ENCODE data around the gene CALML4.
A peak's percentile ranks its signal among the peaks of the same experiment; 100 is the strongest.

Gene CALML4

GRCh38 chr15:68204776-68205557 lies at the start of gene CALML4:
TSS of gene CALML4 (minus strand) at chr15:68205332. CDS start at chr15:68205247, 85 bp downstream.
- TF ChIP-seq CTCF (IDR thresholded peaks at IDR 0.05; ENCODE audit: control extremely low read depth, extremely low read depth, low read depth, missing control alignments): no peak
- CTCF ChIA-PET: interaction anchor here (1.8 kb wide), 1 partner anchor 8 kb away, joined by 5 read pairs; no protein-coding TSS in a partner anchor
- DNase-seq (ENCODE audit: extremely low spot score): no peak
- POLR2A ChIA-PET: no interaction called here

DNA sequence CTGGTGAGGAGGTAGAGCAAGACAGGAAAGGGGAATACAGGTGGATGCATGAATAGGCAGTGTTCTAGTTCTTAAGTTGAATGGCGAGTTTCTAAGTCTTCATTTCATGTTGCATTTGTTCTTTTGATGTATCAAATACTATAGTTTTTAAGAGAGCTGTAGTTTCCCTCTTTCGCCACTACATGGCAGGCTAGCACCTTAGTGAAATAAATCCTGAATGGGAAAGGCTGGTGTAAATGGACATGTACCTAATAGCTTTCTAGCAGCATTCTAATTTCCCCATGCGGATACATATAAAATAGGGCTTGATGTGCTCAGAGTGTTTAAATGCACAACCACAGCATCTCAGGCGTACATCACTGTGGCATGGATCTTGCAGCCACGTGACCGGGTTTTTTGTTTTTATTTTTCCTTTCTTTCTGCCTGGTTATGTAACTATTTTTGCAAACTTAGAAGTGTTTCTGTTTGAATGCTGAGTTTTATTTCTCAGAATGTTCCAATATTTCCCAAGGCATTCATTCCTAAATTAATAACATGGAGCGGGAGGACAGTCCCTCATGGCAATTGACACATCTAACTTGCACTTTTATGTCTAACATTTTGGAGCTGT lies 47.9 kb upstream of the CALML4 start:
- DNase-seq (ENCODE audit: extremely low spot score): peak; percentile 68
- TF ChIP-seq CTCF (IDR thresholded peaks at IDR 0.05; ENCODE audit: control extremely low read depth, extremely low read depth, low read depth, missing control alignments): peak; percentile 80

DNA sequence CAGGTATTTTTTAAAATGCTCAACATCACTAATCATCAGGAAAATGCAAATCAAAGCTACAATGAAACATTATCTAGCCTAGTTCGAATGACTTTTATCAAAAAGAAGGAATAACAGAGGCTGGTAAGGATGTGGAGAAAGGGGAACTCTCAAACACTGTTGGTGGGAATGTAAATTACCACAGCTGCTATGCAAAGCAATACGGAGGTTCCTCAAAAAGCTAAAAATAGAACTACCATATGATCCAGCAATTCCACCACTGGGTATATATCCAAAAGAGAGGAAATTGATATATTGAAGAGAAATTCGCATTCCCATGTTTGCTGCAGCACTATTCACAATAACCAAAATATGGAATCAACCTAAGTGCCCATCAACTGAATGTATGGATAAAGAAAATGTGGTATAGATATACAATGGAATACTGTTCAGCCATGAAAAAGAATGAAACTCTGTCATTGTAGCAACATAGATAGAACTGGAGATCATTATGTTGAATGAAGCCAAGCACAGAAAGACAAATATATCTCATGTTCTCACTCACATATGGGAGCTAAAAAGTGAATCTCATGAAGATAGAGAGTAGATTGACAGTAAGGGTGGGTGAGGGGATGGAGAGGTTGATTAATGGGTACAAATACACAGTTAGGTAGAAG lies 44.1 kb upstream of the CALML4 start:
- TF ChIP-seq CTCF (IDR thresholded peaks at IDR 0.05; ENCODE audit: control extremely low read depth, extremely low read depth, low read depth, missing control alignments): no peak
- DNase-seq (ENCODE audit: extremely low spot score): no peak
- POLR2A ChIA-PET: no interaction called here
- CTCF ChIA-PET: interaction anchor here (0.7 to 1.8 kb wide), 3 partner anchors 15 to 57 kb away, joined by 3 to 6 read pairs (median 3); no protein-coding TSS in a partner anchor

More for the DNA sequence above, 47.9 kb upstream of the CALML4 start:
- ChIA-PET CTCF (interaction anchor here (0.7 to 3.9 kb wide), 36 partner anchors 9 to 541 kb away, joined by 3 to 57 read pairs (median 6); partner anchors contain the start of gene FEM1B), POLR2A (interaction anchor here (0.6 kb wide), 2 partner anchors 17 to 25 kb away, joined by 3 read pairs; partner anchors contain the start of gene FEM1B)

- ChIA-PET POLR2A (no interaction called here), CTCF (interaction anchor here (0.9 to 3.3 kb wide), 2 partner anchors 9 to 62 kb away, joined by 3 to 10 read pairs; no protein-coding TSS in a partner anchor)
- no peak for DNase-seq (ENCODE audit: extremely low spot score)
- TF ChIP-seq CTCF (IDR thresholded peaks at IDR 0.05; ENCODE audit: control extremely low read depth, extremely low read depth, low read depth, missing control alignments): no peak
Measured at GRCh38 chr15:68244235-68244634, 39.1 kb upstream of the CALML4 start.

DNA sequence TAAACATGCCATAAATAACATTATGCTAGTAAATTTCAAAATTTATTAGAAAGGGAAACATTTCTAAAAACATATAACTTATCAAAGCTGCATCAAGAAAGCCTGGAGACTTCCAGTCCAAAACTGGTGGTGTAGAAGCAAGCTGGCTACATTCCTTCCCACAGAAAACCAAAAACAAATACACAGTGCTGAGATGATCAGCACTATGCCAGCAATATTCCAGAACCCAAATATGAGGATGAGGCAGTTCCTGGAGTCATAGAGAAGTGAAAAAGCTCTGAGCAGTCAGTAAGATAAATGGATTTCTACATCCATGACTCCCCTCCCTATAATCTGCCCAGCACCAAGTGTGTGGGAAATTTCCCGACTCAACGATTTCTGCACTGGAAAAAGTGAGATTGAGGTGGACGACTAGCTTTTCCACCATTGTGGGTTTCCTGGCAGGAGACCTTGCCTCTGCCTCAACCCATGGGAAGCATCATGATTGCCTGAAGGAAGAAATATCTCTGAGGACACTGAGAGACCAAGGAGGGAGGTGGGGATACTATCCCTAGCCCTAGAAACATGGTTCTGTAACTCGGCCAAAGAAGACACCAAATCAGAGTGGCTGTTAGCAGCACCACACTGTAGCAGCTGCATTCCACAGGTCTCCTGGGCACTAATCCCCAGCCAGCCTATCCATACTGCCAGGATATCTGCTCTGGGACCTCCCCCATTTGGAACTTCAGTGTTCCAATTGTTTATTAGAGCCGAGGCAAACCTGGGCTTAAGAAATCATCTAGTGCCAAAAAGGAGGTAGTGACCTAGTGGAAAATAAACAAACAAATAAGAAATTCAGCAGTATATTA lies 36.2 kb upstream of the CALML4 start:
- CTCF ChIA-PET: interaction anchor here (1.3 to 3.3 kb wide), 4 partner anchors 10 to 65 kb away, joined by 3 to 10 read pairs (median 8); no protein-coding TSS in a partner anchor

More for the DNA sequence above, 36.2 kb upstream of the CALML4 start:
- POLR2A ChIA-PET: no interaction called here
- DNase-seq (ENCODE audit: extremely low spot score): no peak
- no peak for TF ChIP-seq CTCF (IDR thresholded peaks at IDR 0.05; ENCODE audit: control extremely low read depth, extremely low read depth, low read depth, missing control alignments)
